GM21381 (cell line): Measurements from ENCODE around the gene EPB41L4B.

ENCODE experiments used
- ATAC-seq: cut with Tn5 transposase; IDR thresholded peaks from one replicate; pipeline ENCODE4 v1.9.1; 2021; ENCODE audit warnings: mild to moderate bottlenecking, moderate library complexity; ENCODE audit not compliant: unreplicated experiment

Gene EPB41L4B

GRCh38 chr9:109166771-109167601, 153.9 kb downstream of the EPB41L4B start, which contains the start of gene FRRS1L:
Gene FRRS1L (minus strand): TSS chr9:109167249. CDS start chr9:109167138, 111 bp downstream.
- no peak for ATAC-seq

GRCh38 chr9:109166171-109166770, 154.6 kb downstream of the EPB41L4B start:
- no peak for ATAC-seq

- no peak for ATAC-seq
These were observed 156.8 kb downstream of the EPB41L4B start for GRCh38 chr9:109164042-109164441.

GRCh38 chr9:109163194-109163593, 157.7 kb downstream of the EPB41L4B start:
- no peak for ATAC-seq

GRCh38 chr9:109162677-109163076, 158.2 kb downstream of the EPB41L4B start:
- ATAC-seq = no peak

- no peak for ATAC-seq
These were observed 159.4 kb downstream of the EPB41L4B start for GRCh38 chr9:109161471-109161870.

- no peak for ATAC-seq
These were observed 161.3 kb downstream of the EPB41L4B start for GRCh38 chr9:109159583-109159982.

GRCh38 chr9:109158651-109159050, 162.2 kb downstream of the EPB41L4B start:
- ATAC-seq = no peak

GRCh38 chr9:109156708-109157107, 164.2 kb downstream of the EPB41L4B start:
- ATAC-seq = no peak

- no peak for ATAC-seq
These were observed 169.8 kb downstream of the EPB41L4B start for GRCh38 chr9:109150925-109151545.

GRCh38 chr9:109149722-109150121, 171.1 kb downstream of the EPB41L4B start:
- ATAC-seq = no peak

- ATAC-seq = no peak
These were observed 171.8 kb downstream of the EPB41L4B start for GRCh38 chr9:109149089-109149488.

GRCh38 chr9:109145051-109145450, 175.8 kb downstream of the EPB41L4B start:
- ATAC-seq = no peak

- peak; percentile 99 for ATAC-seq
These were observed 176.8 kb downstream of the EPB41L4B start for GRCh38 chr9:109143881-109144562.

GRCh38 chr9:109141375-109141774, 179.5 kb downstream of the EPB41L4B start:
- no peak for ATAC-seq

- no peak for ATAC-seq
These were observed 181.0 kb downstream of the EPB41L4B start for GRCh38 chr9:109139851-109140250.

- ATAC-seq = no peak
These were observed 182.4 kb downstream of the EPB41L4B start for GRCh38 chr9:109138421-109138820.

- ATAC-seq = no peak
These were observed 186.7 kb downstream of the EPB41L4B start for GRCh38 chr9:109134167-109134578.

- no peak for ATAC-seq
These were observed 187.3 kb downstream of the EPB41L4B start for GRCh38 chr9:109133533-109133932.

GRCh38 chr9:109132567-109133021, 188.3 kb downstream of the EPB41L4B start:
- ATAC-seq = no peak
